T-helper 1 cell (primary cell): ENCODE results near the gene CRHR1.

Experiments used
- DNase-seq, 5 donors: peaks; one replicate each; pipeline ENCODE4 v3.0.0-alpha.2; 2012 to 2020

CRHR1 gene

DNA sequence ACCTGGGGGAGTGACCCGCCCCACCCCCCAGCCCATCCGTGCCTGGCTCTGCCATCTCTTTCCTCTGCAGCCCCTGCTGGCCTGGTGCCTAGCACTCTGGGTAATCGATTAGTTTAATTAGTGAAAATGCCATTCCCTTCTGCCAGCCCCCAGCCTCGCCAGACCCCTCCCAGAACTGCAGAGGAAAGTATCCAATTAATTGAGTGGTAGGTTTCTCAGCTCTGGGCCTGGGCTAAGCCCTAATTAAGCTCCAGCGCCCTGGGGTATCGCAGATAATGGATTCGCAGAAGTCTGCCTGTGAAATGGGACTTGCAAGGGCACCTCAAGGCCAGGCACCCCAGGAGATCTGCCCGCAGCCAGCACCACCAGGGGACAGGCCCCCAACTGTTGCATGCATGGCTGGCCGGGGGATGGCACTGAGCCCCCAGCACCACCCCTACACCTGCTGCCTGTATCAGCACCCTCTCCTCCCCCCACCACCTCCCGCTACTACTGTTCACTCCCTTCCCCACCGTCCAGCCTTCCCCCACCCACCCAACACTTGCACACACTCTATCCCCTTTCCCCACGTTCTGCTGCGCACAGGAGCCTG, 40.9 kb downstream of the CRHR1 start:
- DNase-seq, result no peak

DNA sequence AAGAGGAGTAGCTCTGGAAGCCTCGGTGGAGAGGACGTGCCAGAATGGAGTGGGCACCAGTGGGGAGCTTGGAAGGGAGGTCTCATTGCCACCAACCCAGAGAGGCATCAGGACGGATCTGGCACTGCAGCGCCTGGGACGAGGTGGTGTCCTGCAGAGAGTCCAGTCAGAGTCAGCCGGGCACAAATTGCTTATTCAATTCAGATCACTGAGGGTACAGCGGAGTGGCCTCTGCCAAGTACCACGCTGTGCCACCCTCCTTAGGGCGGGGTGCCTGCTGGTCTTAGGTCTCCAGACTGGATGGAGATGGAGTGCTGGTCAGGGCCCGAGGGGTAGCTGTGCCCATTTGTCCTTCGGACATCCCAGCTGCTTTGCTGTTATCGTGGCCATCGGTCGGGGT, 41.7 kb downstream of the CRHR1 start:
- DNase-seq, result no peak

DNA sequence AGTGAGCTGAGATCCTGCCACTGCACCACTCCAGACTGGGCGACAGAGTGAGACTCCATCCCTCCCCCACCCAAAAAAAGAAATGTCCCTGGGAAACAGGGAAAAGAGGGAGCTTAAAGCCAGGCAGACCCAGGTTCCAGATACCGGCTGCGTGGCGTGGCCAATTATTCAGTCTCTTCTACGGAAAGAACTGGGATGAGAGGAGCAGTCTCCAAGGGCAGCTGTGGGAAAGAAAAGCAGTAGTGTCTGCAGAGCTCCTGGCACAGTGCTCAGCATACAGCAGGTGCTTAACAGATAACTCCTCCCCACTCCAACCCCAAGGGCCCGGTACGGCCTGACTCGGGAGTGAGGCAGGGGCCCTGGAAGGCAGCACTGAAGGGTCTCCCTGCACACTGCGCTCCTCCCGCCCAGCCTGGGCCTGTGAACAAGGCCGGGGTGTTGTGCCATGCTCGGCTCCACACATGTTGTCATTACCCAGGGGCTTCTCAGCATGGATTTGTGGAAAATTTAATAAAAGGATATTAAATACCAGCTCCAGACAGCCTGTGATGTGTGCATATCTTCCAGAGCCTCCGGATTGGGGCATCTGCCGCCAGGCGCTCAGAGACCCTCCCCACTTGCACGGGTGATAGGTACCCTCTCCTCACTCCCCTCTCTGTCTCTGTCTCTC, 42.9 kb downstream of the CRHR1 start:
- no peak for DNase-seq

DNA sequence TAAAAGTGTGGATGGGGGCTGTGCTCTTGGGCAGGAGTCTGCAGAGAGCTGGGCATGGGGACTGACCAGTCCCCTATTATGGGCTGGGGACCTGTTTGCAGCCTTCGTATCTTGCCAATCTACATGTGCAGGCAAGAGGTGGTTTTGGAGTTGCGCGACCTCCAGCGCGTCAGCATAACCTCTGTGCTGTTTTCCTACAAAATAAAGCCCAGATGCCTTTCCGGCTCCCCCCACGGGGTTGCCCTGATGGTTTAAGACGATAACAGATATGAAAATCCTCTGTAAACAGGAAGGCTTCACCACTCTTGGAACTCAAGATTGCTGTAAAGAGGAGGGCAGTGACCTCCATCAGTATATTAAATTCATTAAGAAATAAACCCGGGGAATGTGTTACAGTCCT, 44.1 kb downstream of the CRHR1 start:
- no peak for DNase-seq

DNA sequence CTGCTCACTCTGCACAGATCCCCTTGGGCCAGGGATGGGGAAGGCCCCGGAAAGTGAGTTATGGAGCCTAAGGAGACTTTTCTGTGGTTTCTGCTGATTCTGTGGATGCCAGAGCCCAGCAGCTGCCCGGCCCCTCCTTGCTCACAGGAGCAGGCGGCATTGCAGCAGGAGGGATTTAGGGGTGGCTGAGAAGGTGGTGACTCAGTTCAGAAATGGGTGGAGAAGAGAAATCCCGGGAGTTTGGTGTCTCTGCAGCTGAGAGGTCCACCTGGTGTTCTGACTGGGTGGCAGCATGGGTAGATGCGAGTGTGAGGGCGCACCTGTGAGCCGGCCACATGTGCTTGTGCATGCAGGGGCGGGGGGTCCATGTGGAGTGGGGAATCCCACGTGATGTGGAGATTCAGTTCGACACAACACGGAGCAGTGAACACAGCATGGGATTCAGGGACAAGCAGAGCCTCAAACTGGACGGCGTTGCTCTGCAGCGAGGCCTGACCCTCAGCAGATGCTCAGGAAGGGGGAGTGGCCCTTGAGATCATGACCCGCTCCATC, 44.5 kb downstream of the CRHR1 start:
- DNase-seq, result no peak

DNA sequence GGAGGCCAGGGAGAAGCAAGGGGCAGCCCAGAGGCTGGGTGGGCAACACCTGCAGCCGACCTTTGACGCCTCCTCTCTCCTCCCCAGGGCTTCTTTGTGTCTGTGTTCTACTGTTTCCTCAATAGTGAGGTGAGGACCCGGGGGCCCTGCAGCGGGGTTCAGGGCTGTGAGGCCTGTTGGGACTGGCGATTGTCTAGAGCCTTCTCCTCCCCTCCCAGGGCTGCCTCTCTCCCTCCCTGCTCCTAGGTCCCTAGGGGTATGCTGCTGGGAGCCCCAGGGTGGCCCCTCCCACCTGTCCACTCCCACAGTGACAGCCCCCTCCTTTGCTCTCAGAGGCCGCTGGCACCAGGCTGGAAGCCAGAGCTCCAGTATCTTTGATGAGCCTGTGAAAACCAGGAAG, 49.8 kb downstream of the CRHR1 start:
- DNase-seq, result no peak

DNA sequence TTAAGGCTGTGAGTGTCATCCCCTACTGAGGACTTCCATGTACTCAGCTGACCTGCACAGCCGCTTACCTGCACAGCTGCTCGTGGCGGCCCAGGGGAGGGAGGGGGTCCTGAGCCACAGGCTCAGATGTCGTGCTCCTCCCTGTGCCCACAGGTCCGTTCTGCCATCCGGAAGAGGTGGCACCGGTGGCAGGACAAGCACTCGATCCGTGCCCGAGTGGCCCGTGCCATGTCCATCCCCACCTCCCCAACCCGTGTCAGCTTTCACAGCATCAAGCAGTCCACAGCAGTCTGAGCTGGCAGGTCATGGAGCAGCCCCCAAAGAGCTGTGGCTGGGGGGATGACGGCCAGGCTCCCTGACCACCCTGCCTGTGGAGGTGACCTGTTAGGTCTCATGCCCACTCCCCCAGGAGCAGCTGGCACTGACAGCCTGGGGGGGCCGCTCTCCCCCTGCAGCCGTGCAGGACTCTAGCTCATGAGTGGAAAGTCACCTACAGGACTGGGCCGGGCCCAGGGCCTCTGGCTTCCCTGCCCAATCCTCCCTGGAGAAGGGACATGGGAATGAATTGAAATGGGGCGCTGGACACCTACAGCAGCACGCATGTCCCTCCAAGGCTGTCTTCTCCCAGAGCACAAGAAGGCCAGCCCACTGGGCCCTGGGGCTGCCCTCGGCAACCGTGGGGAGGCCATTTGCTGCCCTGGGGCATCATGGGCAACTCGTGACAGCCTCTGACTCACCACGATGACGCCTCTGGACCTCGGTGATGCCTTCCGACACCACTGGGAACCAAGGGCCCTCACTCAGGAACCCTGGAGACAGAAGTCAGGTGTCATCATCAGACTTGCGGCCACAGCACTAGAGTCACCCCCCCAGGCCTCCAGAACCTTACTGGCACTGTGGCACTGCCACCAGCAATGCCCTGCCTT, 50.6 kb downstream of the CRHR1 start:
- no peak for DNase-seq

DNA sequence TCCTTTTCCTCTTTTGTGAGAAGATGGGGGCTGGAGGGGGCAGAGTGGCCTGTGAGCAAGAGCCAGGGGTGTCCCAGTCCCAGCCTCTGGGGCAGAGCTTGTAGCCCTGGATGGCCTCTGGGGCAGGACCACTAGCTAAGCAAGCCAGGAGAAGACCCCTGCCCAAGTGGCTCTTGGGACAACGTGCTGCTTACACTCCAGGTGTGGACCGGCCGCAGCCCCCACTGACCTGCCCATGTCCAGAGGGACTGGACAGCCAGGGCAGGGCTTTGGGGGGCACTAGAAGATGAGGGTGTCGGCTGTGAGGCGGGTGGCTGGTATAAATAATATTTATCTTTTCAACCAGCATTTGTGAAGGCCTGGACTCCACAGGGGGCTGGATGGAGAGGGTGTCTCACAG, 51.4 kb downstream of the CRHR1 start:
- no peak for DNase-seq

DNA sequence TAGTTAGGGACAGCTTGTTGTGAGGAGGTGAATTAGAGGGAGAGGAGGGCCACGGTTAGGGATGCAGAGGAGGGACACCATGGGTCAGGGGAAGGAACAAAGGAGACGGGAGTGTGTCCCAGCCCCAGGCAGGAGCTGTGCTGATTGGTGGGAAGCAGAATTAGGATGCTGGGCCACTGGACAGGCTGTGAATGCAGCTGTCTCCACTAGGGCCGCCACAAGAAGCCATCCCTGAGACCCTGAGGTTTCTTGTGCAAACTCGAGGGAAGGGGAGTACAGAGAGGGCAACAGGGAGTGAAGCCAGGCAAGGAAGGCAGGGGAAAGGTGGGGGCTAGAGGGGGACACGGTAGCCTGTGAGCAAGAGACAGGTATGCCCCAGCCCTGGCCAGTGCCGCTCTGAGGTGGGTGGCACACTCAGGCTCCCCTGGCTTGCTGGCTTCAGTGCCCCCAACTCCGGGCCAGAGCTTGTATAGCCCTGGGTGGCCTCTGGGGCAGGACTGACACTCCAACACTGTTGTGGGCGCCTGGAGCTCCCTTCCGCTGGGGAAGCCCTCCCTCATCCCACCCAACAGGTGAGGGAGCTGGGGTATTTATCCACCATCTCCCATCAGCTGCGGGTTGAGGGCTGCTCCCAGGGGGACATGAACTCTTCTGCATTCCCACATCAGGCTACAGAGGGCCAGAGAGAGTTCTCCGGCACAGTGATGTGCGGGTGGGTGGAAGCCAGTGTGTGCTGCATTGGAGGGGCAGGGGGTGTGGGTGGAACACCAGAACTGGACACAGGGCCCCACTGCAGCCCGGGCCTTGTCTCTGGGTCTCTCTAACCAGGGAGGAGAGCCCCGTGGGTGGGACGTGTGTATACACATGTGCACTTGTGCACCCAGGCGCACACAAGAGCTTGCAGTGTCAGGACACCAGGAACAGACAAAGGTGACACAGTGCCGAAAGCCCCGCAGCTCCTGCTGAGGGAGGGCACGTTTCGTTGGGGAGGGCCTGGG, 52.2 kb downstream of the CRHR1 start:
- no peak for DNase-seq

DNA sequence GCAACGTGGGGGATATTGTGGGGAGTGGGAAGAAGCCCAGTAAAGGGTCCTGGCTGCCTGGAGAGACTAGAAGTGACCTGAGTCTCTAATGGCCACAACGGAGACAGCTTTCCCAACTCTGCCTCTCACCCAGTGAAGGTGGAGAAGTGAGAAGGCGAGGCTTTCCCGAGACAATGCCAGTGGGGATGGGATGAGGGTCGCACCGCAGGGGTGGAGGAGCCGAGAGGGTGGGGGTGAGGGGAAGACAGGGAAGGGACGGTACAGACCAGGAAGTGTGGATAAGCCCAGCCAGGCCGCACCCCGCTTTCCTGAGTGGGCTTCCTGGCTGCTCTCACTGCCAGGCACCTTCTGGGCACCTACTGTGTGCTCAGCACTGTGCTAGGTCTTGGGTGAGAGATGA, 53.1 kb downstream of the CRHR1 start:
- no peak for DNase-seq

DNA sequence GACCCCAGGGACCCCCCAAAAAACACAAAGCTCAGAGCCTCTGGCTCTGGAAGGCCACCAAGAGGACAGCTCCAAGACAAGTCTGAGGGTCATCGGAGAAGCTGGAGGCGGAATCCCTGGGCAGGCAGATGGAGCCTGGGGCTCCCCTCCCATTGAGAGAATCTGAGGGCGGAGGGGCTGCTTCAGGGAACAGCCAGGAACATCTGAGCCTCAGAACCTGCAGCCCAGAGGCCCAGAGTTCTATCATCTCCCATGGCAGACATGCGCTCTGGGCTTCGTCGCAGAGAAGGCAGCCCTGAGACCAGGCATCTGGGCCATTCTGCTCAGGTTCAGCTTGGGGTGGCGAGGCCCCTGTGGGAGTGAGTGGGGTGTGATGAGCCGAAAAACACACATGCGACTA, 53.5 kb downstream of the CRHR1 start:
- no peak for DNase-seq

DNA sequence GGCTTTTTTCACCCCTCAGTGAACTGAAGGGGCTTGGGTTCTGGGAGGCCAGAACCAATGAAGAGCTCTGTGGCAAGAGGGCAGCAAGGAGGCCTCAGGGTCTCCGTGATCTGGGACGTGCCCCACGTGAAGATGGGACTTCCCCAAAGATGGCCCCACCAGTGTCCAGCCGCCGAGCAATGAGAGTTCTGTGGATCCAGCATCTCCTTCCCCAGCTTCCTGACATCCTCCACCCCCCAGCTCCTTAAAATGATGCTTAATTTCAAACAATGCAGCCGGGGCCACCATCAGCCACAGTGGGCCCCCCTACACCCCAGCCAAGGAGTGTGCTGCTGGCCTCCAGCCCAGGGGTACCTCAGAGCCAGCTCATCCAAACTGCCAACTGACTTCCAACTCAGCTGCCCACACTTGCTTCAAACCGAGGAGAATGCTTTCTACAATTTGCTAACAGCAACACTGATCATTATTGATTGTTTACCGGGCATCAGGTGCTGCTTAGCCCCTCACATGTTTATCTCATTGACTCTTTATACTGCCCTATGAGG, 54.7 kb downstream of the CRHR1 start:
- no peak for DNase-seq

DNA sequence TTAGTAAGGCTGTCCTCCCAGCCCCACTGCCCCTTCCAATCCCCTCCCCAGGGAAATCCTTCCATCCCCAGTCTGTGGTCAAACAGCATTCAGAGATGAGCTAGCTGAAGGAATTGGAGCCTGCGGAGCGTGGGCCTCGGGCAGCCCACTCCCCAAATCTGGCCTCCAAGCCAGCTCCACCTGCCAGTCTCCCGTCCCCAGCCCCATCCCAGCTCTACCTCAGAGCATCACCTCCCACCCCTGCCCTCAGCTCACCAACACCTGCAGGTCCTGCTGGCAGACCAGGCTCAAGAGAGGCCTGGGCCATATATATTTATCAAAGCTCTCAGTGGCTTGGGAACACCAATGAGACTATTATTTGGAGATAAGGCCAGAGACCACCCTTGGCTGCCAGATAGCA, 55.3 kb downstream of the CRHR1 start:
- DNase-seq, result no peak

DNA sequence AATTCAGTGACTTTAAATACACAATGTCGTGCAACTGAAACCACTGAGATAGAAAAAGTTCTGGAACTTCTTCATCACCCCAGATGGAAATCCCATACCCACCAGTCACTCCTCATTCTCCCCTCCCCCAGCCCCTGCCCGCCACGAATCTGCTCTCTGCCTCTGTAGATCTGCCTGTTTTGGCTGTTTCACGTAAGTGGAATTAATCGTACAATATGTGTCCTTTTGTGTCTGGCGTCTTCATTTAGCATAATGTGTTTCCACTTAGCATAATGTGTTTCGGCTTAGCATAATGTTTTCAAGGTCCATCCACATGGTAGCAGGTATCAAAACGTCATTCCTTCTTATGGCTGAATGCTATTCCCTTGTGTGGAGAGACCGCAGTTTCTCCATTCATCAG, 57.1 kb downstream of the CRHR1 start:
- no peak for DNase-seq

DNA sequence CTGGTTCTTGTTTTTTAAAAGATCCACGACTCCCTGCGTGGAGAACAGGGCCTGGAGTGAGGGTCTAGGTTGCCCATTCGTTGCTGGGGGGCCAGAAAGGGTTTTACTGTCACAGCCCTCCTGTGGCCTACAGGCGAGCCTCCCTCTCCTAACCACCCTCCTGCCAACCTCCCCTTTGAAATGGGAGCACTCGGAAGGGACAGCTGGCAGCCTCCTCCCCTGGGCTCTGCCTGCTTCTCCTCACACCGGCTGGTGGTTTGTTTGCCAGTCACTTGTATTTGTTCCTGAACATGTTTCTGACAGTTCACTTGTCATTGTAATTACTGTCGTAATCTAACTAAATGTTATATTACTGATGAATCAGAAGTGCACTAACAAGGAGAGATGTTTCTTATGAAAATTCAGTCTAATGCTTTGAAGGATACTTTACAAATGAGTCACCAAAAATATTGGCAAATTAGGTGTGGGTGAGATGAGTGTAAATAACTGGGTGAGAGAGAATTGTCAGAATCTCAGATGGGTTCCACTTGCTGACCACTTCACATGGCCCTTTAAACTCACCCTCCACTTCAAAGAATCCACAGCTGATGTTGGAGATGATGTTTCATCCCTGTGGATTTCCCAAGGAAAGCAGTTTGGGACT, 57.9 kb downstream of the CRHR1 start:
- DNase-seq, result no peak

DNA sequence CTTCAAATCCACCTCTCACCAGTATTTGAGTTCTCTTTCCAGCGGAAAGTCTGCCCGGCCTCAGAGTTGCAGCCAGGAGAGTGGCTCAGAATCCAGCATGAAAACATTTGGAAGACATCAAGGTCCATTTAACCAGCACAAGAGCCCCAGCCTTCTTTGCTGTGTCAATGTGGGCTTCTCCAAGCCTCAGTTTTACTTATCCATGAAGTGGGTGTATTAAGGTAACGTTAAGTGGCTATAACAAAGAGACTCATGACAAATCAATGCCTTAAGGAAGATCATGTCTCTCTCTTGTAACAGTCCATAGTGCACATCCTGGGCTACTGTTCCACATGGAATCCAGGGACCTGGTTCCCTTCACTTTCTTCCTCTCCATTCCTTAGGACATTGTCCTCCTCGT, 59.6 kb downstream of the CRHR1 start:
- DNase-seq, result no peak

DNA sequence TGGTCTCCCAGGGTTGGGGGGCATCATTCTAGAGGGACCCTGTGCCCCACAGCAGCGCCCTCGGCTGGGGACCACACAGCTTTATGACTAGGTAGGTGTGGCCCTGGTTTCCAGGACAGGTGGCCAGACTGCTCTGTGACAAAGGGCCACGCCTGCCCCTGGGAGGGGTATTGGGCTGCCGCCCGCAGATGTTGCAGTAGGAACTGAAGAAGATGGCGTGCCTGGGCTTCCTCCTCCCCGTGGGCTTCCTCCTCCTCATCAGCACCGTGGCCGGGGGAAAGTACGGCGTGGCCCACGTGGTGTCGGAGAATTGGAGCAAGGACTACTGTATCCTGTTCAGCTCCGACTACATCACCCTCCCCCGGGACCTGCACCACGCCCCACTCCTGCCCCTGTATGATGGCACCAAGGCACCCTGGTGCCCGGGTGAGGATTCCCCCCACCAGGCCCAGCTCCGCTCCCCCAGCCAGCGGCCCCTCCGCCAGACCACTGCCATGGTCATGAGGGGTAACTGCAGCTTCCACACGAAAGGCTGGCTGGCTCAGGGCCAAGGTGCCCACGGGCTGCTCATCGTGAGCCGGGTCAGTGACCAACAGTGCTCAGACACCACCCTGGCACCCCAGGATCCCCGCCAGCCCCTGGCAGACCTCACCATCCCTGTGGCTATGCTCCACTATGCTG, 60.7 kb downstream of the CRHR1 start, which contains the start of gene SPPL2C:
Gene SPPL2C (plus strand): TSS at position 187 of the 681 bp plus-strand sequence. CDS start 26 bp downstream, at position 213.
- DNase-seq, result no peak

DNA sequence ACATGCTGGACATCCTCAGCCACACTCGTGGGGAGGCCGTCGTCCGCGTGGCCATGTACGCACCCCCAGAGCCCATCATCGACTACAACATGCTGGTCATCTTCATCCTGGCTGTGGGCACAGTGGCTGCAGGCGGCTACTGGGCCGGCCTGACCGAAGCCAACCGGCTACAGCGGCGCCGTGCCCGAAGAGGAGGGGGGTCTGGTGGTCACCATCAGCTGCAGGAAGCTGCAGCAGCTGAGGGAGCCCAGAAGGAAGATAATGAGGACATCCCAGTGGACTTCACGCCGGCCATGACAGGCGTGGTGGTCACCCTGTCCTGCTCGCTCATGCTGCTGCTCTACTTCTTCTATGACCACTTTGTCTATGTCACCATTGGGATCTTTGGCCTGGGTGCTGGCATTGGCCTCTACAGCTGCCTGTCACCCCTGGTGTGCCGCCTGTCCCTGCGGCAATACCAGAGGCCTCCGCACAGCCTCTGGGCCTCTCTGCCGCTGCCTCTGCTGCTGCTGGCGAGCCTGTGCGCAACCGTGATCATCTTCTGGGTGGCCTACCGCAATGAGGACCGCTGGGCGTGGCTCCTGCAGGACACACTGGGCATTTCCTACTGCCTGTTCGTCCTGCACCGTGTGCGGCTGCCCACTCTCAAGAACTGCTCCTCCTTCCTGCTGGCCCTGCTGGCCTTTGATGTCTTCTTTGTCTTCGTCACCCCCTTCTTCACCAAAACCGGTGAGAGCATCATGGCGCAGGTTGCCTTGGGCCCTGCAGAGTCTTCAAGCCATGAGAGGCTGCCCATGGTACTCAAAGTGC, 61.5 kb downstream of the CRHR1 start:
- no peak for DNase-seq

DNA sequence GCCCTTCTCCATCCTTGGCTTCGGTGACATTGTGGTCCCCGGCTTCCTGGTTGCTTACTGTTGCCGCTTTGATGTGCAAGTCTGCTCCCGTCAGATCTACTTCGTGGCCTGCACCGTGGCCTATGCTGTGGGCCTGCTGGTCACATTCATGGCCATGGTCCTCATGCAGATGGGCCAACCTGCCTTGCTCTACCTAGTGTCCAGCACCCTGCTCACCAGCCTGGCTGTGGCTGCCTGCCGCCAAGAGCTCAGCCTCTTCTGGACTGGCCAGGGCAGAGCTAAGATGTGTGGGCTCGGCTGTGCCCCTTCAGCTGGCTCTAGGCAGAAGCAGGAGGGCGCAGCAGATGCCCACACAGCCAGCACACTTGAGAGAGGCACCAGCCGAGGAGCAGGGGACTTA, 62.1 kb downstream of the CRHR1 start:
- no peak for DNase-seq

DNA sequence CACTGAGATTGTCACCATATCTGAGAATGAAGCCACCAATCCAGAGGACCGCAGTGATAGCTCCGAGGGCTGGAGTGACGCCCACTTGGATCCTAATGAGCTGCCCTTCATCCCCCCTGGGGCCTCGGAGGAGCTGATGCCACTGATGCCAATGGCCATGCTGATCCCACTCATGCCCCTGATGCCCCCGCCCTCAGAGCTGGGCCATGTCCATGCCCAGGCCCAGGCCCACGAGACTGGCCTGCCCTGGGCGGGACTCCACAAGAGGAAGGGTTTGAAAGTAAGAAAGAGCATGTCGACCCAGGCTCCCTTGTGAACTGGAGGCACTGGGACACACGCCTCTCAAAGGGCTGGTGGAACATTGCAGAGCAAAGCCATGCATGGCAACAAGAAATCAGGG, 62.5 kb downstream of the CRHR1 start:
- DNase-seq, result no peak
